GM18508 (cell line): ENCODE measurements around the gene PPP1R15A.
"Not testable (repeated sequence)": the region's sequence is repeated elsewhere in the genome, so short reads cannot be mapped to it uniquely, and the experiment has no call there.

Experiments
- ATAC-seq: cut with Tn5 transposase; IDR thresholded peaks from one replicate; pipeline ENCODE4 v1.9.1; 2021; ENCODE audit warnings: moderate number of reproducible peaks; ENCODE audit not compliant: insufficient read depth, unreplicated experiment

Gene PPP1R15A

DNA sequence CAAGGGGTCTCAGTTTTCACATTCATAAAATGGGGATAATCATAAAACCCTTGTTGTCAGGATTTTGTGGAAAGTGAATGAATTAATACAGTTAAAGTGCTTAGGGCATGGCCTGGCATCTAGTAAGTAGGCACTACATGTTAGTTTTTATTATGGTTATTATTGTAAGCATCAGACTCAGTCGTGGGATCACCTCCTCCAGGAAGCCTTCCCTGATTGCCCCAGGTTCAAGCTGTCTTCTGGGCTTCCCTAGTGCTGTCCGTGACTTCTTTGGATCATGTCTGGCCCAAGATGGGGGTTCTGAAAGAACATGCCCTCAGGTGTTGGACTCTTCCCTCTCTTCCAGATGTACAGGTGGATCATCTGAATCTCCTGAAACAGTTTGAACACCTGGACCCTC lies 38.6 kb downstream of the PPP1R15A start:
- ATAC-seq, result no peak

- ATAC-seq, result no peak
These were observed 41.1 kb downstream of the PPP1R15A start for GRCh38 chr19:48913114-48913889.

- ATAC-seq, result no peak
These were observed 42.0 kb downstream of the PPP1R15A start for GRCh38 chr19:48914181-48914580.

DNA sequence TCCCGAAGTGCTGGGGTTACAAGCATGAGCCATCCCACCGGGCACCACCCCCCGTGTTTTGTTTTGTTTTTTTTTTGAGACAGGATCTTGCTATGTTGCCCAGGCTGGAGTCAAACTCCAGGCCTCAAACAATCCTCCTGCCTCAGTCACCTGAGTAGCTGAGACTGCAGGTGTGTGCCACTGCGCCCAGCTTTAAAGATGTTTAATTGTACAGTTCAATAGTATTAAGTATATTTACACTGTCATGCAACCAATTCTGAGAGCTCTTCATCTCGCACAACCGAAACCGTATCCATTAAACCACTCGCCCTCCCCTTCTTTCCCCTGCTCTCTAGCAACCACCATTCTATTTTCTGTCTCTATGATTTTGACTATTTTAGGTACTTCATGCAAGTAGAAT lies 43.5 kb downstream of the PPP1R15A start:
- ATAC-seq, result no peak

DNA sequence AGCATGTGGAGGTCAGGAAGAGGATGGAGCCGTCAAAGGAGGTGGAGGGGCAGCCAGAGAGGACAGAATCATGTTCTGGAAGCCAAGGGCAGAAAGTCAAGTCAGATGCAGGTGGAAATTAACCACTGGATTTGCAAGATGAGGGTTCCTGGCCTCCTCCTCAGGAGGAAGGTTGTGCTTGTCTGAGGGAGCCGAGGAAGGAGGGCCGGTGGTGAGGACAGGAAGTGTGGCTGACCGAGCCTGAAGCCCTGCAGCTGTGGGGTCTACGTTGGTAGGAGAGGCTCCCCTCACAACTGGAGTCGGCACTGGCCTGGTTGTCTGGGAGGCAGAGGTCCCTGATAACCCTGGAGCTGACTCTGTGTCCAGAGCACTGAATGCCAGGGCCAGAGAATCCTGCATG lies 45.9 kb downstream of the PPP1R15A start:
- no peak for ATAC-seq

DNA sequence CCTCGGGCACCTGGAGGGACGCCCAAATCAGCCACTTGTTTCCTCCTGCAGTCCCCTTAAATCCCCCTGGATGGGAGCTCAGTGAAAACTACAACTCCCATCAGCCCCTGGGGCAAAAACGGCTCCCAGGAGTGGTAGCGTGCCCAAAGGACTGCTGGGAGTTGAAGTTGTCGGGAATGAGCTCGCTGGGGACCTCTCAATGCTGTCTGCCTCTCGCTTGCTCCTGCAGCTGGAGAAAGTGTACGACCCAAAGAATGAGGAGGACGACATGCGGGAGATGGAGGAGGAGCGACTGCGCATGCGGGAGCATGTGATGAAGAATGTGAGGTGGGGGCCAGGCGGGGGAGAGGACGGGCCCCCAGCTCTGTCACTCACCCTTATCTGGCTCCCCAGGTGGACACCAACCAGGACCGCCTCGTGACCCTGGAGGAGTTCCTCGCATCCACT lies 46.6 kb downstream of the PPP1R15A start:
- ATAC-seq, result no peak

GRCh38 chr19:48919271-48919670 lies 47.0 kb downstream of the PPP1R15A start:
- not testable (repeated sequence) for ATAC-seq

GRCh38 chr19:48920949-48921348 lies 48.7 kb downstream of the PPP1R15A start:
- ATAC-seq, result no peak

GRCh38 chr19:48921721-48922500 lies 49.7 kb downstream of the PPP1R15A start:
- no peak for ATAC-seq

DNA sequence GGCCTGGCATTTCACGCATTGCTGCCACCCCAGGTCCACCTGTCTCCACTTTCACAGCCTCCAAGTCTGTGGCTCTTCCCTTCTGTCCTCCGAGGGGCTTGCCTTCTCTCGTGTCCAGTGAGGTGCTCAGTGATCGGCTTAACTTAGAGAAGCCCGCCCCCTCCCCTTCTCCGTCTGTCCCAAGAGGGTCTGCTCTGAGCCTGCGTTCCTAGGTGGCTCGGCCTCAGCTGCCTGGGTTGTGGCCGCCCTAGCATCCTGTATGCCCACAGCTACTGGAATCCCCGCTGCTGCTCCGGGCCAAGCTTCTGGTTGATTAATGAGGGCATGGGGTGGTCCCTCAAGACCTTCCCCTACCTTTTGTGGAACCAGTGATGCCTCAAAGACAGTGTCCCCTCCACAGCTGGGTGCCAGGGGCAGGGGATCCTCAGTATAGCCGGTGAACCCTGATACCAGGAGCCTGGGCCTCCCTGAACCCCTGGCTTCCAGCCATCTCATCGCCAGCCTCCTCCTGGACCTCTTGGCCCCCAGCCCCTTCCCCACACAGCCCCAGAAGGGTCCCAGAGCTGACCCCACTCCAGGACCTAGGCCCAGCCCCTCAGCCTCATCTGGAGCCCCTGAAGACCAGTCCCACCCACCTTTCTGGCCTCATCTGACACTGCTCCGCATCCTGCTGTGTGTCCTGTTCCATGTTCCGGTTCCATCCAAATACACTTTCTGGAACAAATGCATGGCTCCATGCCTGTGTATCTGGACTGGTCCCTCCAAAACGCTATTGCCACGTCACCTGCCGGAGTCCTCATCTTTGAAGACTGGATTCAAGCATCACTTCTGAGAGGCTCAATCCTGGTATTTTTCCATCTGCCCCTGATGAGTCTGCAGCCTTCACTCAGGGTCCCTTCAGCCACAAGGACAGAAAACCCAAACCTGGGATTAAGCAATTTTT lies 50.6 kb downstream of the PPP1R15A start:
- ATAC-seq, result no peak

DNA sequence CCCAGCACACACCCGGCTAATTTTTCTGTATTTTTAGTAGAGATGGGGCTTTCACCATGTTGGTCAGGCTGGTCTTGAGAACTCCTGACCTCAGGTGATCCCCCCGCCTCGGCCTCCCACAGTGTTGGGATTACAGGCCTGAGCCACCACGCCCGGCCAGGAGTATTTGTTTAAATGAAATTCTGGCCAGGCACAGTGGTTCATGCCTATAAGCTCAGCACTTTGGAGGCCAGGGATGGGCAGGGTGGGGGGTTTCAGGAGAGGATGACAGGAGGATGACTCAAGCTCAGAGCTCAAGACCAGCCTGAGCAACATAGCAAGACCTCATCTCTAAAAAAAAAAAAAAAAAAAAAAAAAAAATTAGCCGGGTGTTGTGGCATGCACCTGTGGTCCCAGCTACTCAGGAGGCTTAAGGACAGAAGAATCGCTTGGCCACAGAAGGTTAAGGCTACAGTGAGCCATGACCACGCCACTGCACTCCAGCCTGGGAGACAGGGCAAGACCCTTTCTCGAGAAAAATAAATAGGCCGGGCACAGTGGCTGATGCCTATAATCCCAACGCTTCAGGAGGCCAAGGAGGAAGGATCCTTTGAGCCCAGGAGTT lies 53.1 kb downstream of the PPP1R15A start:
- no peak for ATAC-seq
